ENCODE measurements around the gene A2ML1. TPM values are rescaled to one million over a fixed set of nuclear protein-coding genes. Genes with fewer than 3 reads are reported as not detected.

A2ML1 gene
- total and polyA plus RNA-seq, 2 donors (not counting 3 experiments of a cell fraction or from before 2014, with no cell fraction given): not detected

GRCh38 chr12:8907513-8907912 is 85.1 kb downstream of the A2ML1 start:
- BruUV-seq (replicated peaks): no TSS peak
- Histone ChIP-seq H3K27me3 (ENCODE audit: control insufficient read depth in 2 of 2, insufficient read depth in 2 of 2, low read length in 2 of 2) (no peaks in the 10 kb centered on the region), H3K27ac (ENCODE audit: insufficient read depth, low read depth, low read length) (no peak overlapping the region), H3K4me2 (ENCODE audit: insufficient read depth, low read length) (no peak overlapping the region), H3K4me1 (ENCODE audit: control insufficient read depth, extremely low read depth, insufficient read depth, low read length) (no peaks in the 10 kb centered on the region), H3K79me2 (ENCODE audit: control insufficient read depth, insufficient read depth, low read length) (no peaks in the 10 kb centered on the region), H3K9me1 (replicated peaks; ENCODE audit: control insufficient read depth, extremely low read depth, insufficient read depth, low read length) (no peaks in the 10 kb centered on the region), H3K9ac (replicated peaks; ENCODE audit: extremely low read depth, insufficient read depth, low read length) (no peak overlapping the region), H3K9me3 (replicated peaks; ENCODE audit: control insufficient read depth, insufficient read depth, low read length) (no peaks in the 10 kb centered on the region), H4K20me1 (replicated peaks; ENCODE audit: control insufficient read depth, extremely low read depth, insufficient read depth, low read length) (no peaks in the 10 kb centered on the region), H3K4me3 (replicated peaks in 1 of 3; ENCODE audit: insufficient read depth in 1 of 3, low read depth in 1 of 3, low read length in 3 of 3) (no peak overlapping the region), H2AFZ (ENCODE audit: low read depth, low read length) (no peak overlapping the region), H3K36me3 (ENCODE audit: control insufficient read depth in 2 of 2, extremely low read depth in 1 of 2, insufficient read depth in 2 of 2, low read length in 2 of 2) (no peaks in the 10 kb centered on the region)
- no peak for TF ChIP-seq JUN (IDR thresholded peaks at IDR 0.05; ENCODE audit: borderline replicate concordance, insufficient read depth, insufficient read length, low read depth)
- no peak for TF ChIP-seq EZH2 (IDR thresholded peaks at IDR 0.05; ENCODE audit: borderline replicate concordance, low read depth, low read length, severe bottlenecking)
- no peak for TF ChIP-seq POLR2AphosphoS5 (IDR thresholded peaks at IDR 0.05; ENCODE audit: insufficient read depth, low read depth, low read length)
- TF ChIP-seq POLR2A (IDR thresholded peaks at IDR 0.05; ENCODE audit: low read depth, low read length): no peak
- no peak for TF ChIP-seq CTCF (IDR thresholded peaks at IDR 0.05; ENCODE audit: extremely low read depth in 1 of 2, insufficient read depth in 1 of 2, low read depth in 1 of 2, low read length in 2 of 2)
- TF ChIP-seq MAX (IDR thresholded peaks at IDR 0.05; ENCODE audit: insufficient read depth, insufficient read length): no peak
- TF ChIP-seq GATA2 (IDR thresholded peaks at IDR 0.05; ENCODE audit: insufficient read depth, insufficient read length, low read depth, low read length): no peak
- no peak for TF ChIP-seq MYC (IDR thresholded peaks at IDR 0.05; ENCODE audit: low read depth, low read length)
- no peak for TF ChIP-seq FOS (IDR thresholded peaks at IDR 0.05; ENCODE audit: borderline replicate concordance, insufficient read depth, low read length)
- intact Hi-C loops (cut with micrococcal nuclease) (no loop called here), dilution Hi-C loops (cut with MboI; ENCODE audit: extremely low pct_ligation_motif_present, low sequenced_read_pairs) (no loop called here)
- FAIRE-seq (no peak), DNase-seq (ENCODE audit: low read depth, low spot score) (no peak)
- POLR2A ChIA-PET: no interaction called here
- CTCF ChIA-PET: interaction anchor here (1.2 to 1.3 kb wide), 3 partner anchors 10 to 250 kb away, joined by 3 to 6 read pairs (median 3); no protein-coding TSS in a partner anchor

Measured in endothelial cell of umbilical vein (primary cell).